SK-N-SH (cell line): Measurements from ENCODE around the gene OR5M8. TPM values are rescaled to one million over a fixed set of nuclear protein-coding genes. Genes with fewer than 3 reads are reported as not detected.
A peak's percentile ranks its signal among the peaks of the same experiment; 100 is the strongest.

Source experiments
- CTCF ChIA-PET: fragments of 300-600, 350-600 bp; formaldehyde crosslinking; extraction: SDS; loops from one replicate; lab custom pipeline; 2021; lab: Yijun Ruan, JAX
- POLR2A ChIA-PET: fragments of 350-600 bp; sonication (Branson Sonifier 250); formaldehyde crosslinking; extraction: SDS; loops from one replicate; lab custom pipeline; 2020; ENCODE audit warnings: antibody characterized with exemption, inconsistent platforms; lab: Yijun Ruan, JAX
- DNase-seq: peaks from one replicate; pipeline ENCODE4 v3.0.0; 2012
- H2AFZ ChIP-seq: fragments of 200-600 bp; sonication (generic); 2 replicates; pipeline ENCODE4 v1.8.1; 2016; ENCODE audit warnings: antibody characterized with exemption, mild to moderate bottlenecking, low read depth
- H3F3A ChIP-seq: fragments of 200-600 bp; sonication (generic); replicated peaks from 2 replicates; pipeline ENCODE3; 2016; ENCODE audit warnings: antibody characterized with exemption, mild to moderate bottlenecking; ENCODE audit not compliant: insufficient read depth
- H3K27ac ChIP-seq, 2 experiments: fragments of 200-500 bp in 1 of 2; fragments of 200-600 bp in 1 of 2; sonication (Bioruptor generic) in 1 of 2; sonication (generic), shearing (Covaris generic) in 1 of 2; 2 replicates each; pipeline versions ENCODE4 v1.5.1 to v1.6.1; 2014 to 2016; ENCODE audit warnings: low read depth in 2 of 2, inconsistent platforms in 1 of 2, low read length in 1 of 2, mild to moderate bottlenecking in 1 of 2, mixed read lengths in 1 of 2
- H3K27me3 ChIP-seq: fragments of 200-600 bp; sonication (generic), shearing (Covaris generic); 2 replicates; pipeline ENCODE4 v1.6.1; 2016; ENCODE audit warnings: mixed run types; ENCODE audit not compliant: insufficient read depth
- H3K36me3 ChIP-seq, 2 experiments: fragments of 200-500 bp in 1 of 2; fragments of 200-600 bp in 1 of 2; sonication (Bioruptor generic) in 1 of 2; sonication (generic) in 1 of 2; replicated peaks in 1 of 2; 2 replicates each; pipeline versions ENCODE3 to v1.5.1; 2014 to 2016; ENCODE audit warnings: low read length in 1 of 2, mild to moderate bottlenecking in 1 of 2; ENCODE audit not compliant: insufficient read depth in 2 of 2, control insufficient read depth in 1 of 2
- H3K4me1 ChIP-seq, 2 experiments: fragments of 200-500 bp in 1 of 2; fragments of 200-600 bp in 1 of 2; sonication (Bioruptor generic) in 1 of 2; sonication (generic), shearing (Covaris generic) in 1 of 2; 2 replicates each; pipeline versions ENCODE4 v1.5.1 to v1.6.1; 2014 to 2016; ENCODE audit warnings: low read depth in 1 of 2, low read length in 1 of 2, mixed run types in 1 of 2; ENCODE audit not compliant: insufficient read depth in 2 of 2, control insufficient read depth in 1 of 2
- H3K4me2 ChIP-seq: fragments of 200-600 bp; sonication (generic), shearing (Covaris generic); 2 replicates; pipeline ENCODE4 v1.6.1; 2017; ENCODE audit warnings: mixed run types
- H3K4me3 ChIP-seq, 2 experiments: fragments of 200-500 bp in 1 of 2; fragments of 200-600 bp in 1 of 2; sonication (Bioruptor generic) in 1 of 2; sonication (generic), shearing (Covaris generic) in 1 of 2; 2 replicates each; pipeline versions ENCODE4 v1.5.1 to v1.8.1; 2014 to 2016; ENCODE audit warnings: low read depth in 2 of 2, inconsistent platforms in 1 of 2, low read length in 1 of 2, mild to moderate bottlenecking in 1 of 2, mixed read lengths in 1 of 2, moderate library complexity in 1 of 2
- H3K79me2 ChIP-seq: fragments of 200-600 bp; sonication (generic); 2 replicates; pipeline ENCODE4 v1.8.1; 2017; ENCODE audit warnings: mild to moderate bottlenecking; ENCODE audit not compliant: insufficient read depth
- H3K9ac ChIP-seq: fragments of 200-600 bp; sonication (generic); 2 replicates; pipeline ENCODE4 v1.6.1; 2017; ENCODE audit warnings: mixed run types
- H3K9me2 ChIP-seq: fragments of 200-600 bp; sonication (generic); 2 replicates; pipeline ENCODE4 v1.6.1; 2017; ENCODE audit warnings: mixed run types
- H3K9me3 ChIP-seq: fragments of 200-600 bp; sonication (generic); 2 replicates; pipeline ENCODE4 v1.6.1; 2017; ENCODE audit warnings: mixed run types, mild to moderate bottlenecking, moderate library complexity
- H4K20me1 ChIP-seq: fragments of 200-600 bp; sonication (generic); 2 replicates; pipeline ENCODE4 v1.6.1; 2017; ENCODE audit warnings: mild to moderate bottlenecking, mixed run types; ENCODE audit not compliant: insufficient read depth
- CHD2 ChIP-seq: fragments of 150-350 bp; IDR thresholded peaks from 2 replicates; pipeline ENCODE4 v1.6.1; 2018; ENCODE audit warnings: low read length; ENCODE audit not compliant: partially characterized antibody
- CTCF ChIP-seq: fragments of 200-600 bp; sonication (generic); IDR thresholded peaks from 2 replicates; pipeline ENCODE4 v1.6.1; 2017; ENCODE audit warnings: antibody characterized with exemption, mild to moderate bottlenecking, moderate library complexity
- ELF1 ChIP-seq: IDR thresholded peaks from 2 replicates; pipeline ENCODE4 v1.4.0; 2012
- EZH2phosphoT487 ChIP-seq: fragments of 200-600 bp; sonication (generic); IDR thresholded peaks from 2 replicates; pipeline ENCODE4 v1.6.1; 2017; ENCODE audit warnings: low read depth, mixed run types, mild to moderate bottlenecking, antibody characterized with exemption, moderate library complexity, borderline replicate concordance
- FOSL2 ChIP-seq: IDR thresholded peaks from 2 replicates; pipeline ENCODE4 v1.4.0; 2012; ENCODE audit warnings: low read depth, mild to moderate bottlenecking, moderate library complexity, borderline replicate concordance
- GABPA ChIP-seq: IDR thresholded peaks from 2 replicates; pipeline ENCODE4 v1.4.0; 2012; ENCODE audit warnings: low read depth, mild to moderate bottlenecking
- GATA2 ChIP-seq: sonication (generic); formaldehyde crosslinking; IDR thresholded peaks from 2 replicates; pipeline ENCODE4 v1.5.0; 2020; ENCODE audit warnings: mild to moderate bottlenecking, missing genetic modification reagents
- JUND ChIP-seq: IDR thresholded peaks from 2 replicates; pipeline ENCODE4 v1.4.0; 2012
- MAX ChIP-seq: IDR thresholded peaks from 2 replicates; pipeline ENCODE4 v1.4.0; 2012; ENCODE audit warnings: low read depth
- MEF2A ChIP-seq: IDR thresholded peaks from 2 replicates; pipeline ENCODE4 v1.4.0; 2012; ENCODE audit warnings: low read depth, borderline replicate concordance
- MXI1 ChIP-seq: IDR thresholded peaks from 2 replicates; pipeline ENCODE4 v1.6.1; 2012; ENCODE audit warnings: mild to moderate bottlenecking, low read depth, low read length, improper control_type of control experiment
- NFIC ChIP-seq: IDR thresholded peaks from 2 replicates; pipeline ENCODE4 v1.4.0; 2012; ENCODE audit warnings: borderline replicate concordance
- NRF1 ChIP-seq: IDR thresholded peaks from 2 replicates; pipeline ENCODE4 v1.6.1; 2012; ENCODE audit warnings: low read depth, mild to moderate bottlenecking, low read length
- PBX3 ChIP-seq: IDR thresholded peaks from 2 replicates; pipeline ENCODE4; 2012
- RAD21 ChIP-seq: IDR thresholded peaks from 2 replicates; pipeline ENCODE4 v1.6.1; 2012; ENCODE audit warnings: mild to moderate bottlenecking, low read length
- SIN3A ChIP-seq: IDR thresholded peaks from 2 replicates; pipeline ENCODE4 v1.6.1; 2012; ENCODE audit warnings: low read depth, mild to moderate bottlenecking, low read length, moderate library complexity, borderline replicate concordance
- SMC3 ChIP-seq: IDR thresholded peaks from 2 replicates; pipeline ENCODE4 v1.6.1; 2012; ENCODE audit warnings: low read depth, low read length, improper control_type of control experiment
- TAF1 ChIP-seq: IDR thresholded peaks from 2 replicates; pipeline ENCODE4 v1.6.1; 2012; ENCODE audit warnings: low read depth, mild to moderate bottlenecking, low read length, moderate library complexity, borderline replicate concordance
- USF2 ChIP-seq: fragments of 150-350 bp; IDR thresholded peaks from 2 replicates; pipeline ENCODE4 v1.6.1; 2017; ENCODE audit warnings: antibody characterized with exemption, low read length, low read depth, borderline replicate concordance
- YY1 ChIP-seq: IDR thresholded peaks from 2 replicates; pipeline ENCODE4 v1.4.0; 2012; ENCODE audit warnings: low read depth, mild to moderate bottlenecking
- WGBS: methylation state at CpG from one replicate; pipeline ENCODE4 v1.1.6; 2017; ENCODE audit warnings: low lambda C conversion rate; 5-methylcytosine and 5-hydroxymethylcytosine counted together
- polyA plus RNA-seq, 3 experiments: library from polyadenylated mRNA; depleted of rRNA; stranded (reverse); fragments of >200 nt; gene quantifications; 2 replicates each; pipeline ENCODE4 v1.2.3, GENCODE V29; 2012

Gene OR5M8
- polyA plus RNA-seq, 1 of the 3 experiments (the other 2 are of a cell fraction) = not detected

- H3K9me2 ChIP-seq = no peaks in the 10 kb centered on the region
- H3K27me3 ChIP-seq = no peaks in the 10 kb centered on the region
- no peak overlapping the region for H3K4me3 ChIP-seq
- 1% methylated on average over 2 of the region's 2 CpGs for WGBS
- DNase-seq = no peak
- CTCF ChIA-PET = no interaction called here
- no peak overlapping the region for H3K4me2 ChIP-seq
- H3K79me2 ChIP-seq = no peaks in the 10 kb centered on the region
- no peaks in the 10 kb centered on the region for H3K36me3 ChIP-seq
- H3F3A ChIP-seq = no peaks in the 10 kb centered on the region
- POLR2A ChIA-PET = no interaction called here
- H3K4me1 ChIP-seq = no peaks in the 10 kb centered on the region
- no peaks in the 10 kb centered on the region for H4K20me1 ChIP-seq
- no peak overlapping the region for H2AFZ ChIP-seq
- no peak overlapping the region for H3K9ac ChIP-seq
- H3K27ac ChIP-seq = no peak overlapping the region
- no peaks in the 10 kb centered on the region for H3K9me3 ChIP-seq
- TF ChIP-seq ELF1 (no peak), MXI1 (no peak), PBX3 (no peak), NFIC (no peak), JUND (no peak), CHD2 (no peak), USF2 (no peak), NRF1 (no peak), SIN3A (no peak), GABPA (no peak), TAF1 (no peak), YY1 (no peak), SMC3 (no peak), EZH2phosphoT487 (no peak), GATA2 (CRISPR knock-in tag) (no peak), MAX (no peak)
Measured at GRCh38 chr11:56531856-56532255, 40.7 kb upstream of the OR5M8 start.

GRCh38 chr11:56522008-56522407, 30.8 kb upstream of the OR5M8 start:
- Histone ChIP-seq H3K9me3 (no peaks in the 10 kb centered on the region), H3K79me2 (no peaks in the 10 kb centered on the region), H4K20me1 (no peaks in the 10 kb centered on the region), H3K9ac (no peak overlapping the region), H3K27me3 (no peaks in the 10 kb centered on the region), H3K36me3 (no peaks in the 10 kb centered on the region), H3K4me3 (peak overlapping the region in 1 of 2 experiments; percentile 11; a peak in 1 of 4 replicates), H2AFZ (no peak overlapping the region), H3K4me2 (no peak overlapping the region), H3K4me1 (no peaks in the 10 kb centered on the region)
- peak; percentile 2 for DNase-seq
- POLR2A ChIA-PET = no interaction called here
- WGBS = under 1% methylated on average over 5 of the region's 5 CpGs
- TF ChIP-seq CTCF = peak; percentile 38
- TF ChIP-seq RAD21 = peak; percentile 26; the same call in 1 of the 2 replicates
- TF ChIP-seq FOSL2 = no peak
- TF ChIP-seq MEF2A = no peak
- TF ChIP-seq, all 33 proteins: peak for 2
- Histone ChIP-seq H3F3A (no peaks in the 10 kb centered on the region), H3K9me2 (no peaks in the 10 kb centered on the region), H3K27ac (no peak overlapping the region)
- CTCF ChIA-PET = interaction anchor here (0.6 kb wide), 1 partner anchor 739 kb away, joined by 3 read pairs; no protein-coding TSS in a partner anchor
